H1 (cell line): Measurements from ENCODE around the gene RGS17. TPM values are rescaled to one million over a fixed set of nuclear protein-coding genes. Genes with fewer than 3 reads are reported as not detected.

ENCODE experiments used
- HDAC6 ChIP-seq: IDR thresholded peaks from one replicate; pipeline ENCODE4 v1.7.1; 2012; ENCODE audit warnings: low read depth, mild to moderate bottlenecking, inconsistent platforms, low read length, moderate library complexity
- KDM5A ChIP-seq: fragments of 200-600 bp; IDR thresholded peaks from 2 replicates; pipeline ENCODE4 v1.7.1; 2012; ENCODE audit warnings: mild to moderate bottlenecking, low read length, inconsistent platforms, mixed read lengths
- POLR2A ChIP-seq, 2 experiments: IDR thresholded peaks; 1 replicate in 1 of 2; 2 replicates in 1 of 2; pipeline ENCODE4 v1.6.1; 2011; ENCODE audit warnings: low read depth in 2 of 2, low read length in 2 of 2, mild to moderate bottlenecking in 2 of 2; ENCODE audit errors: control extremely low read depth in 1 of 2
- RFX5 ChIP-seq: IDR thresholded peaks from 2 replicates; pipeline ENCODE4 v1.6.1; 2011; ENCODE audit warnings: low read depth, low read length, improper control_type of control experiment, borderline replicate concordance
- TEAD4 ChIP-seq: IDR thresholded peaks from 2 replicates; pipeline ENCODE4 v1.6.1; 2012; ENCODE audit warnings: low read depth, low read length, inconsistent platforms, mixed read lengths
- polyA plus RNA-seq, 7 experiments: library from polyadenylated mRNA; depleted of rRNA in 3 of 7; stranded (reverse) in 5 of 7; unstranded in 2 of 7; fragments of >200 nt in 5 of 7; fragments of 200-250 nt in 2 of 7; gene quantifications; 1 replicate in 5 of 7; 2 replicates in 1 of 7; 4 replicates in 1 of 7; pipeline versions ENCODE4 v1.2.1 to v1.2.3, GENCODE V29; 2011 to 2013; ENCODE audit warnings: missing spikeins in 2 of 7, mixed read lengths in 2 of 7
- total RNA-seq: library from RNA; stranded (reverse); fragmentation: NEBNext Ultra II Directional; extraction: Animal tissue kit (Norgen Biotek cat#: 25700); gene quantifications from 2 replicates; pipeline ENCODE4 v1.2.1, GENCODE V29; 2021

RGS17 gene
- total and polyA plus RNA-seq, 2 of the 8 experiments (the other 6 are each of a cell fraction or from before 2014, with no cell fraction given), result 2.0 to 12.2 TPM

- TF ChIP-seq TEAD4 (no peak), POLR2A (IDR thresholded peaks at IDR 0.05; ENCODE audit: control extremely low read depth in 1 of 2, low read depth in 2 of 2, low read length in 2 of 2) (no peak), RFX5 (no peak), KDM5A (no peak), HDAC6 (no peak)
Observed at GRCh38 chr6:153099636-153100035, 31.4 kb downstream of the RGS17 start (continued).
